ENCODE data around the gene ZIC4. TPM values are rescaled to one million over a fixed set of nuclear protein-coding genes. Genes with fewer than 3 reads are reported as not detected.

Gene ZIC4
- total and polyA plus RNA-seq, 2 donors (not counting 1 experiment from before 2014, with no cell fraction given), result not detected

- Histone ChIP-seq H3K4me3 (replicated peaks in 1 of 4; ENCODE audit: control extremely low read depth in 1 of 4, insufficient read depth in 1 of 4, low read depth in 3 of 4, low read length in 4 of 4) (no peak overlapping the region), H2AFZ (ENCODE audit: low read length) (no peak overlapping the region), H3K27ac (ENCODE audit: insufficient read depth, low read length) (no peak overlapping the region), H3K79me2 (ENCODE audit: control insufficient read depth, insufficient read depth, low read length) (no peaks in the 10 kb centered on the region), H3K9ac (ENCODE audit: insufficient read depth, low read length) (no peak overlapping the region), H3K4me2 (ENCODE audit: extremely low read depth, insufficient read depth, low read length) (no peak overlapping the region), H3K27me3 (ENCODE audit: control insufficient read depth, insufficient read depth, low read length) (peaks cover 76% of the 10 kb centered on the region), H4K20me1 (ENCODE audit: control insufficient read depth, extremely low read depth, insufficient read depth, low read length) (no peaks in the 10 kb centered on the region), H3K4me1 (ENCODE audit: control insufficient read depth, extremely low read depth, insufficient read depth, low read length) (peaks cover 1% of the 10 kb centered on the region), H3K36me3 (ENCODE audit: control insufficient read depth, insufficient read depth, low read length) (no peaks in the 10 kb centered on the region), H3K9me3 (ENCODE audit: control insufficient read depth, insufficient read depth, low read depth, low read length) (no peaks in the 10 kb centered on the region)
- TF ChIP-seq CTCF (conservative IDR thresholded peaks at IDR 0.05 in 1 of 2, IDR thresholded peaks at IDR 0.05 in 1 of 2; ENCODE audit: low read depth in 1 of 2, low read length in 2 of 2) (peak in 1 of 2 donors; percentile 10), EZH2 (IDR thresholded peaks at IDR 0.05; ENCODE audit: low read length, missing control alignments) (no peak)
- no peak for DNase-seq (ENCODE audit: low read depth in 2 of 2)
Measured at GRCh38 chr3:147415874-147416273, 9.5 kb upstream of the ZIC4 start.

GRCh38 chr3:147415286-147415685 lies 8.9 kb upstream of the ZIC4 start:
- Histone ChIP-seq H3K79me2 (ENCODE audit: control insufficient read depth, insufficient read depth, low read length) (no peaks in the 10 kb centered on the region), H2AFZ (ENCODE audit: low read length) (no peak overlapping the region), H3K27ac (ENCODE audit: insufficient read depth, low read length) (no peak overlapping the region), H3K4me3 (replicated peaks in 1 of 4; ENCODE audit: control extremely low read depth in 1 of 4, insufficient read depth in 1 of 4, low read depth in 3 of 4, low read length in 4 of 4) (no peak overlapping the region), H3K4me1 (ENCODE audit: control insufficient read depth, extremely low read depth, insufficient read depth, low read length) (peaks cover 4% of the 10 kb centered on the region), H3K9ac (ENCODE audit: insufficient read depth, low read length) (no peak overlapping the region), H3K9me3 (ENCODE audit: control insufficient read depth, insufficient read depth, low read depth, low read length) (no peaks in the 10 kb centered on the region), H3K27me3 (ENCODE audit: control insufficient read depth, insufficient read depth, low read length) (peaks cover 76% of the 10 kb centered on the region), H4K20me1 (ENCODE audit: control insufficient read depth, extremely low read depth, insufficient read depth, low read length) (no peaks in the 10 kb centered on the region), H3K4me2 (ENCODE audit: extremely low read depth, insufficient read depth, low read length) (no peak overlapping the region), H3K36me3 (ENCODE audit: control insufficient read depth, insufficient read depth, low read length) (no peaks in the 10 kb centered on the region)
- TF ChIP-seq CTCF (conservative IDR thresholded peaks at IDR 0.05 in 1 of 2, IDR thresholded peaks at IDR 0.05 in 1 of 2; ENCODE audit: low read depth in 1 of 2, low read length in 2 of 2) (no peak), EZH2 (IDR thresholded peaks at IDR 0.05; ENCODE audit: low read length, missing control alignments) (peak; percentile 29)
- DNase-seq (ENCODE audit: low read depth in 2 of 2), result no peak

GRCh38 chr3:147414390-147415138 lies 8.2 kb upstream of the ZIC4 start:
- H3K9ac ChIP-seq (ENCODE audit: insufficient read depth, low read length), result no peak overlapping the region
- H4K20me1 ChIP-seq (ENCODE audit: control insufficient read depth, extremely low read depth, insufficient read depth, low read length), result no peaks in the 10 kb centered on the region
- no peaks in the 10 kb centered on the region for H3K36me3 ChIP-seq (ENCODE audit: control insufficient read depth, insufficient read depth, low read length)
- H3K4me2 ChIP-seq (ENCODE audit: extremely low read depth, insufficient read depth, low read length), result no peak overlapping the region
- no peak overlapping the region for H3K27ac ChIP-seq (ENCODE audit: insufficient read depth, low read length)
- H3K27me3 ChIP-seq (ENCODE audit: control insufficient read depth, insufficient read depth, low read length), result peaks cover 76% of the 10 kb centered on the region
- H3K4me1 ChIP-seq (ENCODE audit: control insufficient read depth, extremely low read depth, insufficient read depth, low read length), result peaks cover 4% of the 10 kb centered on the region
- no peak overlapping the region for H3K4me3 ChIP-seq (replicated peaks in 1 of 4; ENCODE audit: control extremely low read depth in 1 of 4, insufficient read depth in 1 of 4, low read depth in 3 of 4, low read length in 4 of 4)
- H2AFZ ChIP-seq (ENCODE audit: low read length), result no peak overlapping the region
- no peaks in the 10 kb centered on the region for H3K79me2 ChIP-seq (ENCODE audit: control insufficient read depth, insufficient read depth, low read length)
- no peaks in the 10 kb centered on the region for H3K9me3 ChIP-seq (ENCODE audit: control insufficient read depth, insufficient read depth, low read depth, low read length)
- TF ChIP-seq CTCF (conservative IDR thresholded peaks at IDR 0.05 in 1 of 2, IDR thresholded peaks at IDR 0.05 in 1 of 2; ENCODE audit: low read depth in 1 of 2, low read length in 2 of 2), result no peak
- peak; percentile 57 for TF ChIP-seq EZH2 (IDR thresholded peaks at IDR 0.05; ENCODE audit: low read length, missing control alignments)
- no peak for DNase-seq (ENCODE audit: low read depth in 2 of 2)
